DLD1 (cell line): ENCODE data around the gene ZBED4.

Experiments used
- in situ Hi-C: cut with HindIII; loops from 2 replicates; pipeline ENCODE4 v1.10.0; 2017; ENCODE audit warnings: low sequenced_read_pairs

ZBED4 gene

DNA sequence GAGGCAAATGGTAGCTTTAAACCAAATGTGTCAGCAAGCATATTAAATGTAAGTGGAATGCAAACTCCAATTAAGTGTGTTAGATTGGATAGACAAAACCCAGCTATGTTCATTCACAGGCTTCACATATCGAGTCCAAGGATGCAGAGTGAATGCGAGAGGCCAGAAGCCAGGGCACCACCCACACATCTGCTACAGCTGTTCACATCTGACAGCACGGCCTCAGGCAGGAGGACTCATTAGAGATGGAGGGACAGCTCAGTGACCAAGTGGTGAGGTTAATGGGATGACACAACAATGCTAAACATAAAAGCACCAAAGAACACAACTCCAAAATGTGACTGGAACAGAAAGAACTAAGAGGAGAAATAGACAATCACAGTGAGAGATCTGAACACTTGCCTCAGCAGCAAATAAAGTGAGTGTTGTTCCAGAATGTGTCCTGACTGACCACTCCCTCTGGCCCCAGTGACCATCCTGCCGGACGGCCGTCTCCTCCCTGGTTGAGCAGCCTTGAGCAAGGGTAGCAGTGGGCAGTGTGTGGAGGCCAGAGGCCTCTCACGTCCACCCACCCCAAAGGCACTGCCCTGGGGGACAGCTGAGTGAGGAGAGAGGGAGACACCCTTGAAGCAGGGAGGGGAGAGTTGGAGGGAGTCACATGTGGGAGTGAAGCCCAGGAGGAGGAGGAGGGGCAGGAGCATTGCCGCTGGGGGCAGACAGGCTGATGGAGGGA is 40.8 kb downstream of the ZBED4 start:
- in situ Hi-C loops, result no loop called here

DNA sequence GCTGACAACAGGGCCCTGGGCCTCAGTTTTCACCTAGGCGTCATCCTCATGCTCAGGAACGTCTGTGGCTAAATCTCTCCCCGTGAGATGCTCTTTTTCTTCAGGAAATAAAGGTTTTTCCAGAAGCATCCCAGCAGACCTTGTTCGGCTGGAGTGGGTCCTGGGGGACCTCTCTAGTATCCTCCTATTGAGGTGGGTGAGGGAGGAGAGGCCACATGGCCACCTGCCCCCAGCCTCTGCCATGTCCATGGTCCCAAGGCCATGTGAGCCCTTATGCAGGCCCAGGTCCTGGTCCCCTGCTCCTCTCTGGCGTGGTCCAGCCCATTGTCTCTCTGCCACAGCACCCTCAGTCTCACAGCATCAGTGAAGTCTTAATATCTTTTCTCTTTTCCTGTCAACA is 42.6 kb downstream of the ZBED4 start:
- in situ Hi-C loops, result no loop called here

DNA sequence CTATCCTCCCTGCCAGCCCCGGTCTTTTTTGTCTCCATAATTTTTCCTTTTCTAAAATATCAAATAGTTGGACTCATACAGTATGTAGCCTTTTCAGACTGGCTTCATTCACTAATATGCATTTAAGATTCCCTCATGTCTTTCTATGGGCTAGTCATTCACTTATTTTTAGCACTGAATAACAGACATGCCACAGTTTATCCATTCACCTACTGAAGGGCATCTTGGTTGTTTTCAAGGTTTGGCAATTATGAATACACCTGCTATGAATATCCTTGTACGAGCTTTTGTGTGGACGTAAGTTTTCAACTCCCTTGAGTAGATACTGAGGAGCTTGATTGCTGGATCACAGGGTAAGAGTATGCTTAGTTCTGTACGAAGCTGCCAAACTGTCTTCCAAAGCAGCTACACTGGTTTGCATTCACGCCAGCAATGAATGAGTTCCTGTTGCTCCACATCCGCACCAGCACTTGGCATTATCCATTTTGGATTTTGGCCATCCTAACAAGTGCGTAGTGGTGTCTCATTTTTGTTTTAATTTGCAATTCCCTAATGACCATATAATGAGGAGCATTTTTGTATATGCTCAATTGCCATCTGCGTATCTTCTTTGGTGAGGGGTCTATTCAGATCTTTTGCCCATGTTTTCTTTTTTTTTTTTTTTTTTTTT is 43.5 kb downstream of the ZBED4 start:
- in situ Hi-C loops, result no loop called here

DNA sequence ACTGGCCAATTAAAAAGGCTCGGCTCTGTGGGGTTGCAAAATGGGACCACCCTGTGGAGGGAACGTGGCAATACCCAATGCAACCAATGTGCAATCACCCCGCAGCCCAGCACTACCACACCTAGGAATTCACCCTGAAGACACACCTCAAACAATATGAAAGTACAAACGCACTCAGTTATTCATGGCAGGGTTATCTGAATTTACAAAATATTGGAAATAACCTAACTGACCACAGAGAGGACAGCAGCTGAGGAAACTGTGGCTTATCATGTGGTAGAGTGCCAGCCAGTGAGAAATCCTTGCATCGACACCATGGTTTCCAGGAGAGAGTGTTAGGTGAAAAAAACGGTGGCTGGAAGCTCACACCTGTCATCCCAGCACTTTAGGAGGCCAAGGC is 45.9 kb downstream of the ZBED4 start:
- in situ Hi-C loops, result no loop called here

DNA sequence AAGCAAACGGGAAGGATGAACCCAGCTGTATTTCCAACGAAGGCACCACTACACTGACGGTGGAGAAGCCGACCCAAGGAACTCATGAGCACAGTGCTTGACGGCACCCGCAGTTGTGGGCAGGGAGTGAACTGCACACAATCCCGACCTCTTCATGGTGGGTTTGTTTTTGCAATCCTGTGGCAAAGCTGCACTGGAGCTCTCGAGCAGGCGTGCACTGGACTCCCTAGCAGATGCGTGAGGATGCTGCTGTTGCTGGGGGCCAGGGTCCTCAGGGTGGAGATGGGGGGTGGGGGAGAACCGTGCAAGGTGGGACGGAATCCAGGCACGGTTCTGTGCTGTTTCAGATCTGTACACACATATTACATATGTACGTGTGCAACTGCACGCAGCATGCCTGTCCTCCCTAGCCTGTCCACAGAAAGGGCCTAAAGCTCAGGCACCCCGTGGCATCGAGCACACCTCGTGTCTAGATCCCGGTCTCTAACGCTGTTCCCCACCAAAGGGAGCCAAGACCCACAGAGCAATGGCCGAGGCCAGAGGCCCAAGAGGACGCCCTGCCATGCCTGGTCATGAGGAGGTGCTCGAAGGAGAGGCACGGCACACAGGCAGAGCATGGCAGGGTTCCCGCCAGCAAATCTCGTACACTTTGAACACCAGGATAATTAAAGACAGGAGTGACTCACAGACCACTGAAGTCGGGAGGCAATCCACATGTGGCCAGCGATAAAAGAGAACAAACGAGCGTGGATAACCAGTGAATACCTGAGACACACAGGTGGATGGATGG is 47.0 kb downstream of the ZBED4 start:
- in situ Hi-C loops, result loop anchor here (25.0 kb wide), 1 partner anchor 112 kb away; the partner anchor contains the start of gene IL17REL

DNA sequence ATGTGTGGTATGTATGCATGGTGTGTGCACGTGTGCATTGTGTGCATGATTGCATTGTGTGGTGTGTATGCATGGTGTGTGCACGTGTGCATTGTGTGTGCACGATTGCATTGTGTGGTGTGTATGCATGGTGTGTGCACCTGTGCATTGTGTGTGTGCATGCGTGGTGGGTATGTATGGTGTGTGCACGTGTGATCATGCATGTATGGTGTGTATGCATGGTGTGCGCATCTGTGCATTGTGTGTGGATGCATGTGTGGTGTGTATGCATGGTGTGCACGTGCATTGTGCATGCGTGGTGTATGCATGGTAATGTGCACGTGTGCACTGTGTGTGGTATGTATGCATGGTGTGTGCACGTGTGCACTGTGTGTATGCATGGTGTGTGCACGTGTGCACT is 47.8 kb downstream of the ZBED4 start:
- in situ Hi-C loops, result loop anchor here (25.0 kb wide), 1 partner anchor 111 kb away; the partner anchor contains the start of gene IL17REL

DNA sequence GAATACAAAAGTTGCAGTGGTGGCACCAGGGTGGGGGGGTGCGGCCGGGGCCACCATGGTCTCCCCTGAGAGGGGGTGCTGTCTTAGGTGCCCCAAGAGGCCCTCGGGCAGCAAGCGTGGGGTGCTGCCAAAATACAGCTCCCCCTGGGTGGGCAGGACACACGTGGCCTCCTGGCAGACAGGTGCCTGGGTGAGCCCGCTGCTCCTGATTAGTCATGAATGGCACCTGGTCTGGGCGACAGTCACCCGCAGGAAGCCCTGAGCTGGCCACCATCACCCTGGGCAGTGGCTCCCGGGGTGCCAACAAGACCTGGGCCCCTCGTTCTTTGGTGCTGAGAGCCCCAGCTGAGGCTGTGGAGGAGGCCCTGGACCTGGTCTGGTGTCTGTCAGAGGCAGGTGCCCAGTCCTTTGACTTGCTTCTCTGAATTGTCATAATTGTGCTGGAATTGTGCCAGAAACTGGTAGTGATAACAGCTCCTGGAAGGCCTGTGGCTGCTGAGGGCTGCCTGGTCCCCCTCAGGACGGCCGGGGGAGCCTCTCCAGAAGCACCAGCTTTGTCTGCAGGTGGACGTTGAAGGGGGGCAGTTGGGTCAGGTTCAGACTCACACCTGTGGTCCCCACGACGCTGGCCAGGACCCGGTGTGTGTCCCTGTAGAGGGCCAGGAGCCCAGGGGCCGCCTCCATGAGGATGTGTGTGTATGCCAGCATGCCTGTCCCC is 49.8 kb downstream of the ZBED4 start:
- in situ Hi-C loops, result loop anchor here (25.0 kb wide), 1 partner anchor 109 kb away; the partner anchor contains the start of gene IL17REL

DNA sequence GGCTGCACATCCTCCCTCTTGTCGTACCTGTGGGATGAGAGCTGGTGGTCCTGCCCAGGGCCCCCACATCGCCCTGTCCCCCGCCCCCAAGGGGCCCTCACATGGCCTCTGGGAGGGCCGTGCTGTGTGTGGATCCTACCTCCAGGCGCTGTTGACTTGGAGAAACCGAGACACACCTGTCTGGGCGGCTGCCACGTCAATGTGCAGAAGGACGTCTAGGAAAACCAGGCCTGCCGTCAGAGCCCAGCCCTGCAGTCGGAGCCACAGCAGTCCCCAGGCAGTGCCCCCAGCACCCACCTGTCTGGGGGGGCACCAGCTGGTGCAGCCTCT is 50.4 kb downstream of the ZBED4 start:
- in situ Hi-C loops, result loop anchor here (25.0 kb wide), 1 partner anchor 108 kb away; the partner anchor contains the start of gene IL17REL

DNA sequence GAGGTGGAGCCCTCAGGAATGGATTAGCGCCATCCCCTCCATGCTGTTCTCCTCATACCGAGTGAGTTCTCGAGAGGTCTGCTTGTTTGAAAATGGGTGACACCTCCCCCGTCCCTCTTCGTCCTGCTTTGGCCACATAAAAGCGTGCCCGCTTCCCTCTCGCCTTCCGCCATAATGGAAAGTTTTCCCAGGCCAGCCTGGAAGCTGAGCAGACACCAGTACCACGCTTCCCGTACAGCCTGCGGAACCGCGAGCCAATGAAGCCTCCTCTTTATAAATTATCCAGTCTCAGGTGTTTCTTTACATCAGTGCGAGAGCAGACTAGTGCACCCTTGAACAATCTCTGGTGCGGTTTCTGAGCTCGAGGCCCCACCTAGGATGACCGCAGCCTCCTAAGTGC is 51.8 kb downstream of the ZBED4 start:
- in situ Hi-C loops, result loop anchor here (25.0 kb wide), 1 partner anchor 107 kb away; the partner anchor contains the start of gene IL17REL

DNA sequence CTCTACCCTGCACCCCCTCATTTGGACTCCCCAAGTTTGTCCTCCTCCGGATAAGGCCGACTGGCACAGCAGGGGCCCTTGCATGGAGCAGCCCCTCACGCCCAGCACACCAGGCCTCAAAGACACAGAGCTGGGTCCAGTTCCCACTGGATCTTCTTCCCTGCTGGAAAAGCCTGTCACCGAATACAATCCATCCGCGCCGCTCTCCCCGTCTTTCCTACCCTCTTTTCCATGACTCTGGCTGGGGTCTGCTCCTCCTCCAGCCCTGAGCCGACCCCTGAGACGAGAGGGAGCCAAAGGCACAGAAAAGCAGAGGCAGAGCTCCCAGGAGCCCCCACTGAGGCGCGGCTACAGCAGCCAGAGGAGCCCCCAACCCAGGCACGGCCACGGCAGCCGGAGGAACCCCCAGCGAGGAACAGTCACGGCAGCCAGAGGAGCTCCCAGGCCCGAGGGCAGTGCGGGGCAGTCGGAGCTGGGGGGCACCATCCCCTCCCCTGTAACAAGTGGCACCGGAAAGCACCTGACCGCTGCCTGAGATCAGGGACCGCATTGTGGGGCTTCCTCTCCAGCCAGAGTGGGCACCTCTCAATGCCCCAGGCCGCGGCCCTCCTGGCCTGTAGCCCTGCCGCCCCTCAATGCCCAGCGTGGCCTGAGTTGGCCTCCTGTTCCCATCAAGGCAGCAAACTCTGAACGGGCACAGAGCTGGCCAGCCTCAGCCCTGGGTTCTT is 52.6 kb downstream of the ZBED4 start:
- in situ Hi-C loops, result loop anchor here (25.0 kb wide), 1 partner anchor 106 kb away; the partner anchor contains the start of gene IL17REL

DNA sequence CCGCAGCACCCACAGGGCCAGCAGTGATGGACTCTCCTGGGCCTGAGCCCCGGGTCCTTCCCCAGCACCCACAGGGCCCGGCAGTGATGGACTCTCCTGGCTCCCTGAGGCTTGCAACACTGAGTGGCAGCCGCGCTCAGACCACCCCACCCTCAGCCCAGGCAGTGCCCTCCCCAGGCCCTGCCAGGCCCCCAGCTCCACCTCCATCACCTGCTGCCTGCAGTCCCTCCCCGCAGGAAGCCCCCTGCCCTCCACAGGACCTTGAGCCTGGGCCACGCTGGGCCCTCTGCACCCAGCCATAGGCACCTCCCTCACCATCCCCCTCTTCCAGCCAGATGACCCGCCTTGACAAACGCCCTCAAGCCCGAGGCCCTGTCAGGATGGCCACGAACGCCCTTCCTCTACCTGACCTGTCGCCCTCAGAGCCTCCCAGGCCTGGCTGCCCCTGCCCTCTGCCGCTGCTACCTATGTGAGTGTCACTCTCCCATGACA is 53.2 kb downstream of the ZBED4 start:
- in situ Hi-C loops, result loop anchor here (25.0 kb wide), 1 partner anchor 105 kb away; the partner anchor contains the start of gene IL17REL

DNA sequence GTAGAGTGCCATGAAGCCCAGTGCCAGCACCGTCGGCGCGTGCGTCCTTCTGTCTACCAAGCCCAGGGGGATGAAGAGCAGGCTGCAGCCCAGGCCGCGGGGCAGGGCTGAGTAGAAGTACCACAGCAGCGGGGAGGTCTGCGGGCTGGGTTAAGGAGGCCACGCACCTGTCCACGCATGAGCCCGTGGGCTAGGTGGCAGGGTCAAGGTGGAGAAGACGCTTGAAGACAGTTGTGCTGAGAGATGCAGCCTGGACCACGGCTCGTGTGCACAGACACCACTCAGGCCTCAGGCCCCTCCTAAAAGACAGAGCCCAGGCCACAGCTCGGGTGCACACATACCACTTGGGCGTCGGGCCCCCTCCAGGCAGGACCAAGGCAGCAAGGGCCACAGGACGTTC is 54.2 kb downstream of the ZBED4 start:
- in situ Hi-C loops, result loop anchor here (25.0 kb wide), 1 partner anchor 104 kb away; the partner anchor contains the start of gene IL17REL

DNA sequence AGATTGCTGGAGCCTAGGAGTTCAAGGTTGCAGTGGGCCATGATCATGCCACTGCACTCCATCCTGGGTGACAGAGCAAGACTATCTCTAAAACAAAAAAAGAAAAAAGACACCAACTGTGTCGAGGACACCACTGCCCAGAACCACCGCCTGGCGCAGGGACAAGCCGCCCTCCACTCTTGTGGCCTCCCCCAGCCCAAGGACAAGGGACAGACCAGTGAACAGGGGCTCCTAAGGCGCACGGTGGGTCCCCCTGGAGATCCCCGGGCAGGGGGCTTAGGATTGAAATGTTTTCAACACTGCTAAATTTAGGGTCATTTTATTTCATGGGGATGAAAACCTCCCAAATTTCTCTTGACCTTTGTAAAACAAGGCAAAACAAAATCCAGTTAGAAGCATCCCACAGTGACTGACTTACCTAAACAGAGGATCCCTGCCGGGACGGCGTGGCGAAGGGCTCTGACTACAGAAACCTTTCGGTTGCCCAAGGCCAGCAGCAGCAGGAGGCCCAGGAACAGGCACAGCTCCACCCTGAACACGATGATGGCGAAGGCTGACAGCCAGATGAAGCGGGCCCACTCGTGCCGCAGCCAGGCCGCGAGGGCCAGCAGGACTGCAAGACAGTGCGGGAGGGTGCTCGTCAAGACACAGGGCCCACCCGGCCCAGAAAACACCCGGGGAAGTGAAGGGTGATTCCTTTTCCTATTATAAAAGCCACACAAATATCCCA is 56.0 kb downstream of the ZBED4 start:
- in situ Hi-C loops, result loop anchor here (25.0 kb wide), 1 partner anchor 103 kb away; the partner anchor contains the start of gene IL17REL

DNA sequence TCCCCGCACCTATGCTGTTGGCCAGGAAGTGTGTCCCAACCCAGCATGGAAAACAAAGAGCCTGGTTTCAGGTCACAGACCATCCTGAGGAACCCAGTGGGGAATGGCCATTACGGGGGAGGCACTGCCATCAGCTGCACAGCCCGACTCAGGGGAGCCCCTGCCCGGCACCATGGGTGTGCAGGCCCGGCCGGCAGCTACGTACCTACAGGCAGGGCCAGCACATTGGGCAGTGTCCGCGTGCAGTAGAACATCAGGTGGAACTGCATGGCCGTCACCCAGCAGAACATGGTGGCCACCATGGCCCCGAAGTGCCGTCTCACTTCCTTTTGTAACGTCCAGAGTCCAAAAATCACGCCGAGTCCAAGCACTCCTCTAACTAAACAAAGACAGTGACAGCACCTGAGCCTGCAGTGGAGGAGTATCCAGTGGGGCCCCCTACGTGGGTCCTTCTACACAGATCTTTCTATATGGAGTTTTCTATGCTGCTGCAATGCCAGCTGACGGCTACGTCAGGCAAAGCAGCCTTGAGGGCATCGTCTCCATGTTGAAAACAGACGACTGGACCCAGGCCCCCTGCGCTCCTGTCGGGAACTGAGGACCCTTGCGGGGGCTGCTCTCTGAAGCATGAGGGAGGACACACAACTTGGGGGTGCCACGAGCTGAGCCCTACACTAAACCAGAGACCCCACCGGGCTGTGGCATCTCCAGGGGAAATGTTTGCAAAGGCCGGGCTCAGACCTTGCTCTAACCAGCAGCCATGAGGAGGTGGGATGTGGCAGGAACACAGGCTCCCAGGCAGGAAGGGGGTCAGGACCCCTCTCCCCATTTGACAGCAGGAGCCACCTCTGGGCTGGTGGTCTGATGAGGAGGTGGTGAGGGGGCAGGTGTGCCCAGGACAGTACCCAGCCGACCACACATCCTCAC is 56.8 kb downstream of the ZBED4 start:
- in situ Hi-C loops, result loop anchor here (25.0 kb wide), 1 partner anchor 102 kb away; the partner anchor contains the start of gene IL17REL

DNA sequence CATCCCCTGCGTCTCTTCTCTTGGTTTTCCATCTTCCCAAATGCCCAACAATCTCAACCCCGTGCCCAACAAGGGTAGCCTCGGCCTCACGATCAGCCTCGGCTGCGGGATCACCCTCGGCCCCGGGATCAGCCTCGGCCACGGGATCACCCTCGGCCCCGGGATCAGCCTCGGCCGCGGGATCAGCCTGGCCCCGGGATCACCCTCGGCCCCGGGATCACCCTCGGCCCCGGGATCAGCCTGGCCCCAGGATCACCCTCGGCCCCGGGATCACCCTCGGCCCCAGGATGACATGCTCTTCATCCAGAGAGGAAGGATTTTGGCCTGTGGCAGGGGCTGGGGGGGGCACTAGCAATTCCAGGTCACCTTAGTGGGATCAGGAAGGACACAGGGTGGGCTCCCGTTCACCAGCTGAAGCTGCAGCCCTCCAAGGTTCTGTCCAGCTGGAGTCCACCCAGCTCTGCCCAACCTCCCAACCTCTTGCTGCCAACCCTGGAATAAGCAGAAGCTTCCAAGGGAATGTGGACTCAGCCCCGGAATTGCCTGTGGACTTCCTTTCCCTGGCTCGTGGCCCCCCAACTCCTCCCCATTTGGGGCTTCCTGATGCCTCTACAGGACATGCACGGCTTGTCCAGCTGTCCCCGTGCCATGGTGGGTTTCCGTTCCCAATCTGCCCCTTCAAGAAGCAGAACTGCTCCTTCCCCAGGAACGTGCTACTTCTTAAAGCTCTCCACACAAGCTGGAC is 58.4 kb downstream of the ZBED4 start:
- in situ Hi-C loops, result loop anchor here (25.0 kb wide), 1 partner anchor 100 kb away; the partner anchor contains the start of gene IL17REL

DNA sequence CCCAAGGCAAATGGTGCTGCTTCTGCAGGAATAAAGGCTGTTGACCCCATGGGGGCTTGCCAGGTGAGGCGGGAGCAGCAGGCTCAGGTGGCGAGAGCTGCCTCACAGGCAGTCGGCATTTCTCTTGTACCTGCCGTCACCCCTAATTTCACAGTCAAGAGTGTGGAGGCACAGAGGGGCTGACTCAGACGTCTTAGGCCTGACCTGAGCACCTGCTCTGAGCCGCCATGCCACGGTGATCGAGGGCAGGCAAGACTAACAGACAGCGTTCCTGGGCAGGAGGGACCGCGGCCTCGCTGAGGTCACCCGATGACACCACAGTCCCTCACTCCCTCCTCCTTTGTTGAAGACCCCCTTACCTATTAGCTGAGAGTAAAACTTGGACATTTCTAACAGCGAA is 59.4 kb downstream of the ZBED4 start:
- in situ Hi-C loops, result loop anchor here (25.0 kb wide), 1 partner anchor 99 kb away; the partner anchor contains the start of gene IL17REL

DNA sequence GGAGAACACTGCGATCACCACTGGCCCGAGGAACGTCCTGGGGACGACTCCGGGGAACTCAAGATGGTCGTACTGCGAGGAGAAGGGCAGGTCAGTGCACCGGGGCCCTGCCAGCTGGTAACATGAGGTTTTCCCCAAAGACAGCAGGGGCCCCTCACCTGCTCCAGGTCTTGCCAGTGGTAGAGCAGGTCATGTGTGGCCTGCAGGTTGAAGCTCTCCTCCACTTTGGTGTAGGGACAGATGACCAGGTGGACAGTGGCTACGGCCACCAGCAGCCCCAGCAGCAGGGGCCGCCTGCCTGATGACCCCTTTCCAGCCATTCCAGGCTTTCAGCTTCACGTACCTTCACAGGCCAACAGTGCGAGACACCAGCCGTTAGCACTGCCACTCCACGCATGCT is 59.8 kb downstream of the ZBED4 start:
- in situ Hi-C loops, result loop anchor here (25.0 kb wide), 1 partner anchor 99 kb away; the partner anchor contains the start of gene IL17REL
